Stimulated activated CD8-positive, alpha-beta memory T cell treated with anti-CD3 and anti-CD28 coated beads, Interleukin-12 subunit alpha, Interleukin-12 subunit beta, amount 100 ng/mL, for 4 hours (primary cell): Measurements from ENCODE around the gene IRF8.
"Not testable (repeated sequence)": the region's sequence is repeated elsewhere in the genome, so short reads cannot be mapped to it uniquely, and the experiment has no call there.

ENCODE experiments used
- DNase-seq: peaks from one replicate; pipeline ENCODE4 v3.0.0-alpha.2; 2020; ENCODE audit warnings: low read depth

The IRF8 gene

GRCh38 chr16:85935974-85936760, 37.2 kb downstream of the IRF8 start:
- peak; percentile 65 for DNase-seq

DNA sequence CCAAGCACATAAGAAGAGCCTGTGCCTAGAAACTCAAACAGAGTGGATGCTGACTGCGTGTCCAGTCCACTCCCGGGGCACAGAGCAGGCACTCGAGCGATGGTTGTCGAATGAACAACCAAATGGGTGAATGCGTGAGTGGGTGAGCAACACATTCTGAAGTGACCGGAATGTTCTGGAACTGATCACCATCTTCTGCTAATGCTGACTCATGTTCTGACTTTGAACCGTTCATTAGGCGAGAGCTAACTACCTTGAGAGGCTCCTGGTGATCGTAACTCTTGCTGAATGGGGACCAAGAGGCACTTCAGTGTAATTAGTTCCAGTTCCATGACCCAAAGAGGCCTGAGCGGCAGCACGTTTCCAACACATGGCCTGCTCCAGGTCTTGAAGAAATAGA, 37.9 kb downstream of the IRF8 start:
- DNase-seq = peak; percentile 22

DNA sequence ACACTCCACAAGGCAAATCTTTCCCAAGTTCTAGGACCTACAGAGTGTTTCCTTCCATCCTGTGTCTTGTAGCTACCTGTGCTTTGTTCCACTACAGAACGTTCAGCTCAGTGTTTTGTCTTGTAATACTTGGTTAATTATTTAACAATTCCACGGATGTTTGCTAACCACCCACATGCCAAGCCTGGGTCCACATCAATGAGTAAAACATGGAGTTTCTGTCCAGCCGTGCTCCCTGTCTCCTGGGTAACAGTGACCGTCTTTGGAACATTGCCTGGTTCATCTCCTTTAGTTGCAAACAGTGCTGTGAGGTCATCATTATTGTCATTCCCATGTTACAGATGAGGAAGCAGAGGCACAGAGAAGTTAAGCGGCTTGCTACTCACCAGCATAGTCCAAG, 41.3 kb downstream of the IRF8 start:
- no peak for DNase-seq

GRCh38 chr16:85941863-85942644, 43.1 kb downstream of the IRF8 start:
- no peak for DNase-seq

GRCh38 chr16:85942659-85943058, 43.7 kb downstream of the IRF8 start:
- not testable (repeated sequence) for DNase-seq

DNA sequence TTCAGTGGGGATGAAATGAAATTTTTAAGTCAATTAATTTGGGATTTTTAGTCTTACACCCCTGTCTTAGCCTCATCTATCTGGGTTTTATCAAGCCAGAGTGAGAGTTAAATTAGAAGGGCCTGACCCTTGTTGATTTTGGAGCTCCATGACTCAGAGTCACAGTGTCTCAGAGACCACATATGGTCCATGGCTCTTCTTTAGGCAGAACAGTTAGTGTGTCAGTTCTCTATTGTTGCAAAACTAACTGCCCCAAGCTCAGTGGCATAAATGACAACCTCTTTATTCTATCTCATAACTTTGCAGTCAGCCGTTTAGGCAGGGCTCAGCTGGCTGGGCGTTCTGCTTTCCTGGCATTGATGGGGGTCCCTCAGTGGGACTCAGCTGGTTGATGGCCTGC, 44.7 kb downstream of the IRF8 start:
- no peak for DNase-seq

DNA sequence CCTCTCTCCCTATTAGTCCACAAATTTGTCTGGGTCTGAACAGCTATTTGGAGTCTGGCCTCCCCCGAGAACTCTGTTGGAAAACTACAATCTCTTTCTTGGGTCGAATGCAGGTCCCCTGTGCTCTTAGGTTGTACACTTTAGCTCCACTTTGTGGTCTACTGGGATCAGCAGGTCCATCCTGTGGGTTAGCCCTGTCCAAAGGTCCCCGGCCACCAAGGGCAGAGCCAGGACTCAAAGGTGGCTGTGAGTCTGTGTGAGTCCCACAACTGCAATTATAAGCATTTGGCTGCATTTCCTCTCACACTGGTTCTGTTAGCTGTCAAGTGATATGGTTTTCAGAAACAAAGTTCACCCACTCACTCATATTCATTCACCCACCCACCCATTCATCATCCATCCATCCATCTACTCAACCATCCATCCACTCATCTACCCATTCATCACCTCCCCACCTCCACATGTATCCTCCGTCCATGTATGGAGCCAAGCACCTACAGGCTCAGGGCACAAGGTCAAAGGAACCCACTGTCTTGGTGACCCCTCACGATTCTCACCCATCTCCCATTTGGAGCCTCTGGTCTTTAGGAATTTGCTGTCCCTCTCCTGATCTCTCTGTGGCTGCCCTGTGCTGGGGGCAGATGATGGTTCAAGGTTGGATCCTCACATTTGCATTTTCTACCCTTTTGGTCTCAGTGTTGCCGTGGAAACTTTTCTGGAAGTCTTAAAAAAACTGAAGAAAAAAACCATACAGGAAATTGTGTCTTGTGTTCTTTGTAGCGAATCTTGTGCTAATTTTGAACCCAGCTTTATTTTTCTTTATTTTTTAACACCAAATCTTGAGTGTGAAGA, 45.8 kb downstream of the IRF8 start:
- DNase-seq = no peak

GRCh38 chr16:85945424-85945751, 46.4 kb downstream of the IRF8 start:
- no peak for DNase-seq

GRCh38 chr16:85946541-85947124, 47.7 kb downstream of the IRF8 start:
- DNase-seq = no peak

DNA sequence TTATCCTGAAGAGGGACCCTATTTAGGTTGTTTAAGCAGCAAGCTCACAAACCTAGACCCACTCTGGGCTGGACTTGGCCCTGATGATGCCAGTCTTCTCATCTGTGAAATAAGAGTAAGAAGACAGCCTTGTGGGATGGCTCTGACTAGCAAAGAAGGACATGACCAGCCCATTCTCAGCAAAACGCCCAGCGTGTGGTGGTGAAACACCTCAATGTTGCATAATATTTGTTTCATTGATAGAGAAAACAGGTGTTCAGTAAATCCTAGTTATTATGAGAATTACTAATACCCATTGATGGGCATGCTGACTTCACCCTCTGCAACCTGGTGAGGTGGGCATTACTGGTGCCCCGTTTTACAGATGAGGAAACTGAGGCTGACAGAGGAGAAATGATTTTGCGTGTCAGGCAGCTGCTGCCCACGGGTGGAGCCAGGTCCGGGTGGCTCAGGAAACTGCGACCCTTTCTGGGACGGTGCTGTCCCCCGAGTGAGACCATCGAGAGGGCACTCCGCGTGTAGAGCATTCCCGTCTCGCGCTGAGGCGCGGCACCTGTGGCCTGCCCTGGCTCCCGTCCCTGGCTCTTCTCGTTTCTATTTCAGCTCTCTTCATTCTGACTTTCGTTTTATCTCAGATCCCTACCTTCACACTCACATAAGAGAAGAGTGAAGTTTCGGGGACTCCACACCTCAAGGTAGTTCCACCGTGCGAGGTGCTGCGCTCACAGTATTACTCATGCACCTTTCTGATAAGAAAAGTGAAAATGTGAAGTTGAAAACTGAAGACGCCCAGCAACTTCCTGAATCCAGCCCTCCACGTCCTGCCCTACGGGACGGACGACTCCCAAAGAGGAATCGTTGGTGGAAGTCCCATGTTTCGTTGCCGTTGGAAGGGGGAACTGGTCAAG, 48.5 kb downstream of the IRF8 start:
- no peak for DNase-seq

DNA sequence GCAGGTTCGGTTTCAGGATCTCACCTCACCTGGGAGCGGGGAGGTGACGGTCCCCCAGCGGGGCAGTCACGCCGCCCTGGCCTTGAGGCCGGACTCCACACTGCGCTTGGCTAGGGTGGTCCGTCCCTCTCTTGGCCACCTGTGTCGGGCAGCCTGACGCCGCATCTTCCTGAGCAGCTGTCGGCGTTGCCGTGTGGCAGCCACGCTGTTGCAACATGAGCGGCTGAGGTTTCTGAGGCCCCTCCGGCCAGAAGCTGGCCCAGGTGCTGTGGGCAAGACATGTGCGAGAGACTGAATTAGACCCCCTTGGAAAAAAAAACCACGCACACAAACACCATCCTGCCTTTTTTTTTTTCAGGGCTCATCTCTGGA, 49.2 kb downstream of the IRF8 start:
- no peak for DNase-seq

GRCh38 chr16:85948616-85949265, 49.8 kb downstream of the IRF8 start:
- DNase-seq = no peak

DNA sequence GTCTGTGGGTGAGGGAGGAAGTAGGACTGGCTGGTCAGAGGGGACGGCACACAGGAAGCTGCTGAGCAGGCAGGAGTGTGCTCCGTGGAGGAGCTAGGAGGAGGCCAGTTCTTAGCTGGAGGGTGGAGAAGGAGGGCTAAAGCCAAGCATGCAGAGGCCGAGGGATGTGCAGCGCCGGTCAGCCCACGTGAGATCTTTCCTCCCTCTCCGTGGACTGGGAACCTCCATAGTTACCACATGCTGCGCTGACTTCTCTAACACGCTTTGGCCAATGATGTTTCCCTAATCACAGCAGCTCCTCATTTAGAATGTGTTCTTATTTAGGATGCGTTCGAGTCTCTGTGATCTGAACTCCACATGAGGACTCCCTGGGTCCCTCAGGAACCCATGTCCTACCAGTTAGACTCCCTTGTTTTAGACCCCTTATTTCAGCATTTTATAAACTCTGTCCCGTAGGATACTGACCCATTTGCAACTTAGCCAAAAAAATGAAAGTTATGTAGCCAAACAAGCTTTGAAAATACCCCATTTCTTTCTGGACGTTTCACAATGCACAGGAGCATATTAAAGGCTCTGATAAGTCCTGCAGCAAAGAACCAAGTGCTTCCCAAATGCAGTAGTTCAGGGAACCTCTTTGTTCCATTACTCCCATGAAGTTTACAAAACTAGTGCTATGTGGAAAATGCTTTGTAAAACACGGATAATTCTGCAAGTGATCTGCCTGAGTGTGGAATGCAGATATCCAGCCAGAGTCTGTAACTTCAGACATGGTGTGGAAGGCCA, 51.4 kb downstream of the IRF8 start:
- no peak for DNase-seq

DNA sequence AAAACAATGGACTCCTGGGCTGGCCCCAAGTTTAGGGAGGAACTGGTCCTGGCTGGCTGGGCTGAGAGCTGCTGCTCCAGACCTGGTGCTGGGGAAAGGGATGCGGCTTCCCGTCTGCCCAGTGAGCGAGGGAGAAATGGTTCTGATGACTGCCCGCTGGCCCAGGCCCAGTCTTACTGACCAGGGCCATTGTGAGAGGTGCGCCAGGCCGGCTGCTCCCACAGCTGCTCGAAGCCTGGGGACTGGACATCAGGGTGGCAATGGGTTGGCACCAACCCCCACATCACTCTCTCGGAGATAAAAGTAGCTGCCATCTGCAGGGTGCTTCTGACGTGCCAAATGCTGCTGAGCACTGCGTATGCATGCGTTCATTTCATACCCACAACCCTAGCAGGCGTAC, 53.2 kb downstream of the IRF8 start:
- no peak for DNase-seq

DNA sequence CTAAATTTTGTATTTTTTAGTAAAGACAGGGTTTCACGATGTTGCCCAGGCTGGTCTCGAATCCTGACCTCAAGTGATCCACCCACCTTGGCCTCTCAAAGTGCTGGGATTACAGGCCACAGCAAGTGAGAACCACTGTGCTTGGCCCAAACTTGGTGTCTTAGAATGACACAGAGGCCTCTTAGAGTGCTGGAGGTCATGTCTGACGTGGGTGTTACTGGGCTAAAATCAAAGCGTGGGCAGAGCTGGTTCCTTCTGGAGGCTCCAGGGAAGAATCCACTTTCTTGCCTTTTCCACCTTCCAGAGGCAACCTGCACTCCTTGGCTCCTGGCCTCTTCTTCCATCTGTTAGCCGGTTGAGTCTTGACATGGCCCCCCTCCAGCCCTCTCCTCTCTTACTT, 53.8 kb downstream of the IRF8 start:
- no peak for DNase-seq

DNA sequence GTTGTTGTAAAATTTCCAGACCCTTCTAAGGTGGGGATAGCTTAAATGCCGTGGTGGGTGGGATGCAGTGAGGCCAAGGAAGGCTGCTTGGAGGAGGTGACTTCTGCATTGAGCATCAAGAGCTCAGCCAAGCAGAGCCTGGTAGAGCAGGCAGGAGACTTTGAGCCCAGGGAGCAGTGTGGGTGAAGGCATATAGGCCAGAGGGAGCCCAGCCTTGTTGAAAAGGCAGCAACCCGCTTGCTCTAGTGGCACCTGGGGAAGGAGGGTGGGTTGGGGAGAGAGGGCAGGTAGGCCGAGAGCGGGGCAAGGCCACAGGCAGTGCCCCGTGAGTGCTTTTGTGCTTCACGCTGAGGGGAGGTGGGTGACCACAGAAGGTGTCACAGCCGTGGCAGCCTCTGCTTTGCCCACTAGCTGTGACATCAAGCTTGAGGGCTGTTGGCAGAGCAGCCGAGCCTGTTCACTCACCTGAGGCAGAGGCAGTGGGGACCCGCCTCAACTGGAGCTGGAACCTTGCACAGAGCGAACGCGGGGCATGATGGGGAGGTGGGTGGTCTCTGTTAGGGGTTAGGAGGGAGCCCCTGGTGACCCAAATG, 56.1 kb downstream of the IRF8 start:
- DNase-seq = no peak

GRCh38 chr16:85955566-85955965, 56.6 kb downstream of the IRF8 start:
- no peak for DNase-seq

- DNase-seq = no peak
Measured at GRCh38 chr16:85956426-85956825, 57.5 kb downstream of the IRF8 start.

GRCh38 chr16:85958731-85959130, 59.8 kb downstream of the IRF8 start:
- DNase-seq = no peak

- DNase-seq = no peak
Measured at GRCh38 chr16:85959686-85960085, 60.7 kb downstream of the IRF8 start.
